Inferior parietal cortex (tissue), 1 donor: ENCODE measurements around the gene HP1BP3.

ENCODE experiments used
- DNase-seq: peaks from one replicate; pipeline ENCODE4 v3.0.0-alpha.2; 2016; ENCODE audit errors: extremely low spot score

HP1BP3 gene

DNA sequence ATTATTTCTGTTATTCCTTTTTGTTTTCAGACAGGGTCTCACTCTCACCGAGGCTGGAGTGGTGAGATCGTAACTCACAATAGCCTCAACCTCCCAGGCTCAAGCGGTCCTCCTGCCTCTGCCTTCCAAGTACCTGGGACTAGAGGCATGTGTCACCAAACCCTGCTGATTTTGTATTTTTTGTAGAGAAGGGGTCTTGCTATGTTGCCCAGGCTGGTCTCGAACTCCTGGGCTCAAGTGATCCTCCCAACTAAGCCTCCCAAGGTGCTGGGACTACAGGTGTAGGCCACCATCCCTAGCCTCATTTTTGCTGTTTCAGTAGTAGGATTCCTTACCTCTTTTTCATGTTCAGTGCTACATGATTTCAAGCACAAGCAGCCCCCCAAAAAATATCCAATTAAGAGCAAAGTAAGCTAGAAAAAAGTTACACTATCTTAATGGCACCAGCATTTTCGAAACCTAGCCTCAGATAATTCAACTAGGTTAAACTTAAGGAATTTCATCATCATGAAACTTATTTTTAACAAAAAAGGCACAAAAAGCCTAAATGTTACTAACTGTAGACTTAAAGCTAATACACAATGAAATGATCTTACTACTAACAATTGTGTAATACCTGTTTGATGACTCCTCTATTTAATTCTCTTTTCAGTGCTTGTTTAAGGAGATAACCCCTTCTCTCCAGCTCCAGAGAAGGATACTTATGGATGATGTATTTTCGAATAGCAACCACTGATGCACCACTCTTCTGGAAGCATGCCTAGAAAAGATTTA lies 16.6 kb downstream of the HP1BP3 start:
- no peak for DNase-seq

DNA sequence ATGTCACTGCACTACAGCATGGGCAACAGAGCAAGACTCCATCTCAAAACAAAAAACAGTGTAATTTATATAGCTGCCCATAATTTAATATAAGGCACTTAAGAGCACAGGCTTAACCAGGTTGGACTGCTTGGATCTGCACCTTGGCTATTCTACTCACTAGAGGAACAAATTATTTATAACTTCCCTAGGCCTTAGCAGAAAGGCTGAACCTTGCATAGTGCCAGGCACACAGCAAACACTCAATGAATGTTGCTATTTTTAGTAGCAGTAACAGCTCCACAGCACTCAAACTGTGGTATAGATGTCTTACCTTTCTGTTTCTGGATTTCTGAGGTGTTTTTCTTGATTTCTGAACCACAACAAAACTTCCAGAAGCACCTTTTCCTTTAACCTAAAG lies 19.8 kb downstream of the HP1BP3 start:
- no peak for DNase-seq

GRCh38 chr1:20763417-20763816 lies 23.7 kb downstream of the HP1BP3 start:
- DNase-seq, result no peak

DNA sequence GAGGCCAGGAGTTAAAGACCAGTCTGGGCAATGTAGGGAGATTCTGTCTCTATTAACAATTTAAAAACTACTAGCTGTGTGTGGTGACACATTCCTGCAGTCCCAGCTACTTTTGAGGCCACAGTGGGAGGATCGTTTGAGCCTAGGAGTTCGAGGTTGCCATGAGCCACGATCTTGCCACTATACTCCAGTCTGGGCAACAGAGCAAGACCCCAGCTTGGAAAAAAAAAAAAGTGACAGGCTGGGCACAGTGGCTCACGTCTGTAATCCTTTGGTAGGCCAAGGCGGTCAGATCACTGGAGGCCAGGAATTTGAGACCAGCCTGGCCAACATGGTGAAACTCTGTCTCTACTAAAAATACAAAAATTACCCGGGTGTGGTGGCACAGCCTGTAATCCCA lies 26.8 kb downstream of the HP1BP3 start:
- DNase-seq, result no peak

GRCh38 chr1:20753589-20753988 lies 33.5 kb downstream of the HP1BP3 start:
- DNase-seq, result no peak

GRCh38 chr1:20751462-20751990 lies 35.6 kb downstream of the HP1BP3 start:
- DNase-seq, result no peak

DNA sequence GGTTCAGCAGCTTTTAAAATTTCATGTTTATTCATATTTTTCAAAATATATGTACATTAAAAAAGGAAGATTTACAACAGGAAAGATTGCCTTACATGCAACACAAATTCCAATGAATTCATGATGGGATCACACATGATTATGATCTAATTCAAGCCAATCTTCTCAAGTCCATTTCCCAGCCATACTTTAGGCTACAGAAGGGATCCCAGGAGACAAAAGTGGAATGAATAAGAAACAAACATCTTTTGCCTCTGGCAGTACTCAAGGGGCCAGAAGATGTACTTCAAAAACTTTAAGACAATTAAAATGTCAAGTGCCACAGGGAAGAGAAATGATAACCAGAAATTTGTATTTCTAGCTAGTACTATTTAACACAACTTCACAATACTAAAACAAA lies 44.4 kb downstream of the HP1BP3 start:
- DNase-seq, result no peak

DNA sequence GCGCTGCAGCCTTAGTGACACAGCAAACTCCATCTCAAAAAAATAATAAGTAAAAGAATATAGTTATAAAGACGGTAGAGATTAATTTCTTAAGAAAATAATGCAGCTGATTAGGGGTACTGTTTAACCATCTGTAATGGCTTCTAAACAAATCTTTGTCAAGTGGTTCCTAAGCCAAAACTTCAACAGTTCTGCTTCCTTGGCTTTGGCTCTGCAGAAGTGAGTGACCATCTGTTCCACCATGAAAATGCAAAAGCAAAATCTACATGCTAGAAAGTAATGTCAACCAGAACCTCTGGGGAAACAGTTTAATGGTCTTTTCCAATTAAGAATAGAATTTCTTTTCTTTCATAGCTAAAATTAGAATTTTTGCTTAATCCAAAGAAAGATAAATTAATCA lies 46.3 kb downstream of the HP1BP3 start:
- DNase-seq, result no peak

- no peak for DNase-seq
Observed at GRCh38 chr1:20739225-20739624, 47.9 kb downstream of the HP1BP3 start.

- DNase-seq, result peak; percentile 41
Observed at GRCh38 chr1:20735581-20736111, 51.5 kb downstream of the HP1BP3 start.

GRCh38 chr1:20733360-20733975 lies 53.6 kb downstream of the HP1BP3 start:
- DNase-seq, result no peak

DNA sequence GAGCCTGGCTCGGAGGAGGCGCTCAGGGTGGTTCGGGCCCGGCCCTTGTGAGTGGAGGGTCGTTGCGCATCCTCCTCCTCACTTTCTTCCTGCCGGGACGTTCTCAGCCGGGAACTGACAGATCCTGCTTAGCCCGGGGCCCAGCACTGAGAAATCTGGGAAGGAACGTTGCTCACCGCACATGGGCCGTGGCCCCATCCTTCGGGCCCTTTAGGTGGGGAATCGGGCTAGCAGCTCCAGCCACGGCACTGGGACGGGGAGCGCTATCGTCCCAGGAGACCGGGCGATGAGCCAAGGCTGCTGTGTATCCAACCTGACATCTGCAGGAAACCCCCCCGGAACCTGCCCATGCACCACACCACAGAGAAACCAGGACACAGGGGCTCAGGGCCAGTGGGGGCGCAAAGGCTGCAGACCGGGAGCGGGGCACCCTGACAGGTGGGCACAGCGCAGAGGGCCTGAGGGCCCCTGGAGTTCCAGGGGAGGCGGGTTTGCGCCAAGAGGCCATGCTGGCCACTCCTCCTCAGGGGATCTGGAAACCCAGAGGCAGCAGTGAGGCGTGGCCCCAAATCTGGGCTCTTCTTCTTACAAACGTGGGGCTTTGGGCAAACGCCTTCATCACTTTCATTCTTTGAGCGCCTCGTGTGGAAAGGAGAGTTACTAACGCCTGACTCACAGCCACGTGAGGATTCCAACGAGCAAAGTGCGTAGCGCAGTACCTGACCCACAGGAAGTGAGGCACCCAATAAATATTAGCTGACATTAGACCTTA lies 54.3 kb downstream of the HP1BP3 start, which contains the start of gene SH2D5:
Gene SH2D5, minus strand, starts transcription at position 116 of the 772 bp plus-strand sequence. CDS start 4,659 bp downstream, outside the sequence.
- DNase-seq, result peak; percentile 82

GRCh38 chr1:20732071-20732587 lies 55.0 kb downstream of the HP1BP3 start:
- DNase-seq, result peak; percentile 44

DNA sequence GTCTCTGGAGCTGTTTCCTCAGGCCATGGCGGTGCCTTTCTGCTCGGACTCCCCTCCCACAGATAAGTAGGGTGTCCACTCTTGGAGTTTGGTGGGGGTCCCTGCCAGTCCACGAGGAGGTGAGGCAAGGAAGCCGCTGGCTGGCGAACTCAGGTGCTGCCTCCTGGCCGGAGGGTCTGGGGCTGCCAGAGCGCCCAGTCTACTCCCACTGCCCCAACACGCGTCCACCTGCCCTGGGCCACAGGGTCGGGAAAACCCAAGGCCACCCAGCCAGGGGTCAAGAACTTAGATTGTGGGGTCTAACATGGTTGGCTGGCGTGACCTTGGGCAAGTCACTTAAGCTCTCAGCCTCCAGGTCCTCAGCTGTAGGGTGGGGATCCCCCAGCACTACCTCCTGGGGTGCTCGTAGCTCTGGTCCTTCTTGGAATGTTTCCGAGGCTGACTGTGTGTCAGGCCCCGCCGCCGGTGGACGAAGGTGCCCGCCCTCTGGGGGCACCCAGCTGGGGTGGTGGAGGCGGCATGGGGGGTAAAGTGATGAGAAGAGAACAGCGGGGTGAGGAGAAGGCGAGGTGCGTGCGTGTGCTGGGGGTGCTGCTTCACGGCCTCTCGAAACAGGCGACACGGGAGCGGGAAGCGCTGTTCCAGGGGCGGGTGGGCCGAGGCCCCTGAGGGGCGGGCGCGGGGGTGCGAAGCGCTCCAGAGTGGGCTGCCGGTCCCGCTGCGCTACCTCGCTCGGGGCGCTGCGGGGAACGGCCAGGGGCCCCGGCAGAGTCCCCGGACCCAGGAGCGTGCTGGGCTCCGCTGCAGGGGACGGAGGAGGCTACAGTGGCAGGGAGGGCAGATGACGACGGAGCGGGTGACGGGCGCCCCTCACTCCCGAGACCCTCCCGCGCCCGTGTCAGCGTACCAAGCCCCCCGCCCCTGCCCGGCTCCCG lies 55.8 kb downstream of the HP1BP3 start:
- DNase-seq, result no peak

DNA sequence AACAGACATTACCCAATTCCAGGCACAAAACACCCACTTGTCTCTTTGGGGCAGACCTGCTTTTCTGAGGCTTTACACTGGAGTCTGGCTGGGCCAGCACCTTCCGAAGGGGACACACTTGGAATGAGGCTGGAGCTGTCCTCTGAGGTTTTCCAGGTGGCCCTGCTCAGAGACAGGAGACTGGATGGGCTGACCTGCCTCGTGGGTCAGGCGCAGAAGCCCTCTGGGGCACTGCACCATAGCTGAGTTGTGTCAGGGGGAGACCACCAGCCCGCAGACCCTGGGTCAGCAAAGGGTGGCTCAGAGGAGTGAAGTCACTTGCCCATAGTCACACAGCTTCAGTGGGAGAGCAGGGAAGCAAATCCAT lies 56.4 kb downstream of the HP1BP3 start:
- no peak for DNase-seq

DNA sequence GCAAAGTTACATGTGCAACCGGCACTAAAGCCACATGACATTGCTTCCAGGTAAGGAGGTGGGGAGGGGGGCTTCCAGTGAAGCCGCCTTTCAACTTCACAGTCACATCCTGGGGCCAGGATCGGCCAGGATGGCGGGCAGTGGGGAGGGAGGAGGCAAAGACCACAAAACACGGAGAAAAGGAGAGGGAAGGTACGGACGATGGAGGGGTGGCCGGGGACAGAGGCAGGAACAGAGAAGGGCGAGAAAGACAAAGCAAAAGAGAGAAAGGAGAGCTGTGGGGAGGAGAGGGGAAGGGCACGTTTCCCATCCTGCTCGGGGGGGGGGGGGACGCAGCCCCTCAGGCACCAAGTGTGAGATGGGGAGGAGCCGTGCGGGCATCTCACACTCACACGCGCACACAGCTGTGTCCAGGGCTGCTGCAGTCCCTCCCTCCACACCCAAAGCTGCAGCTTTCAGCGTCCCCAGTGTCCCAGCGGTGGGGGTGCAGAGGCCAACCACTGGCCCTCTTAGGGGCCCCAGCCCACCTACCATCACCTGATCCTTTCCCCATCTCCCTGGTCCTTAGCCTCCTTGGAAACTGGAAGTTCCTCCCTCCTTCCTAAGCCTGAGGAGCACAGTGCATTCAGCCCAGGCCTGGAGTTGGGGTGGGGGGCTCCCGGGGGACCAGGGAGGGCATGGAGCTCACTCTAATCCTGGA lies 57.0 kb downstream of the HP1BP3 start:
- DNase-seq, result no peak

- DNase-seq, result no peak
Observed at GRCh38 chr1:20729155-20729931, 57.8 kb downstream of the HP1BP3 start.

DNA sequence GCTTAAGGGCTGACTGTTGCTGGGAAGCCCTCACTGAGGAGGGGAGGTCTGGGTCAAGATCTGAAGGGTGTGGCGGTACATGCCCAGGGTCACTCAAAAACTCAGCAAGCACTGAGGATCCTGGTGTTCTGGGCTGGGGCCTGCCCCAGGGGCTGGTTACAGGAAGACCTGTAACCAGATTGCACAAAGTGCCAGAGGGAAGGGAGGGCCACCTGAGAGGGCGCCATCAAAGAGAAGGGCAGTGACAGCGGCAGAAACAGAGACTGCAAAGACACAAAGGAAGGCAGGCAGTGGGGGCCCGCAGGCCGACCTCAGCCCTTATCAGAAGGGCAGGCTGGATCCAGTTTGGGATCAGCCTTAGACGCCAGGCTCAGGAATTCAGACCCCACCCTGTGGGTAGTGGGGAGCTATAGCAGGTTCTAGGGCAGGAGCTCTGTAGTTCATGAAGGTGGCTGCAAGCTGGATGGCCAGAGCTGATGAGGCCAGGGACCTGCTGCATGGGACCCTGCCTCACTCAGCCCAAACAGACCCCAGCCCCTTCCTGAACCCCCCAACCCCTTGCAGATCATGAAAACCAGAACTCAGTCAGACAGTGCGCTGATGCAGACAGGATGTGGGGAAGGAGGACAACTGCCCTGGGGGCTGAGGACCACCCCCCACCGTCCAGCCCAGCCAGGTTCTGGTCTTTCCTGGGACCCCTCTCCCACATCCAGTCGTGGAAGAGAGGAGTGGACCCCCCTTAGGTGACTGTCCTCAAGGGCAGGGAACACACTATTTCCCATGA lies 58.5 kb downstream of the HP1BP3 start:
- no peak for DNase-seq
